Small intestine (tissue), 7 donors: ENCODE measurements around the gene KRTAP12-4. TPM values are rescaled to one million over a fixed set of nuclear protein-coding genes. Genes with fewer than 3 reads are reported as not detected.
"Not testable (repeated sequence)": the region's sequence is repeated elsewhere in the genome, so short reads cannot be mapped to it uniquely, and the experiment has no call there.

Source experiments
- DNase-seq, 2 donors: peaks; one replicate each; pipeline versions ENCODE4 v3.0.0 to v3.0.0-alpha.2; 2013
- FAIRE-seq: peaks from 2 replicates; lab custom pipeline; 2012; peaks lifted over from hg19 to GRCh38; lab: Jason Lieb, UNC
- H3K27ac ChIP-seq, 3 donors: one replicate each; pipeline ENCODE4 v1.5.1; 2013; ENCODE audit warnings: low read length in 2 of 3, mild to moderate bottlenecking in 2 of 3, control low read depth in 1 of 3, inconsistent platforms in 1 of 3, low read depth in 1 of 3, moderate library complexity in 1 of 3
- H3K27me3 ChIP-seq, 3 donors: one replicate each; pipeline ENCODE4 v1.6.1; 2013; ENCODE audit warnings: low read length in 3 of 3, inconsistent platforms in 1 of 3; ENCODE audit not compliant: control insufficient read depth in 3 of 3, insufficient read depth in 3 of 3
- H3K36me3 ChIP-seq, 3 donors: one replicate each; pipeline ENCODE4 v1.6.1; 2013; ENCODE audit warnings: low read length in 3 of 3, inconsistent platforms in 1 of 3, low read depth in 1 of 3, mild to moderate bottlenecking in 1 of 3, moderate library complexity in 1 of 3; ENCODE audit not compliant: control insufficient read depth in 3 of 3, insufficient read depth in 2 of 3
- H3K4me1 ChIP-seq, 3 donors: one replicate each; pipeline ENCODE4 v1.6.1; 2013; ENCODE audit warnings: low read length in 2 of 3, inconsistent platforms in 1 of 3, low read depth in 1 of 3, mild to moderate bottlenecking in 1 of 3, moderate library complexity in 1 of 3; ENCODE audit not compliant: control insufficient read depth in 3 of 3, insufficient read depth in 2 of 3
- H3K4me3 ChIP-seq, 3 donors: one replicate each; pipeline ENCODE4 v1.5.1; 2013; ENCODE audit warnings: low read length in 3 of 3, control low read depth in 1 of 3, inconsistent platforms in 1 of 3, low read depth in 1 of 3, mild to moderate bottlenecking in 1 of 3, moderate library complexity in 1 of 3
- H3K9me3 ChIP-seq, 2 donors: one replicate each; pipeline ENCODE4 v1.6.1; 2013; ENCODE audit warnings: low read depth in 1 of 2, low read length in 1 of 2; ENCODE audit not compliant: control insufficient read depth in 2 of 2, insufficient read depth in 1 of 2
- WGBS, 3 donors: extraction: QIAGEN DNeasy Blood & Tissue Kit; methylation state at CpG; one replicate each; pipeline ENCODE4 v1.1.7; 2013; 5-methylcytosine and 5-hydroxymethylcytosine counted together
- polyA plus RNA-seq, 4 donors: library from polyadenylated mRNA; stranded (reverse) in 3 of 4; unstranded in 1 of 4; fragments of 200-250 nt in 3 of 4; fragments of 120-200 nt in 1 of 4; gene quantifications; one replicate each; pipeline versions ENCODE4 v1.2.1 to v1.2.3, GENCODE V29; 2013
- donor health status: healthy with polysubstance abuse.
- donor health status: control.
- donor health status: control.
- donor health status: Bipolar disorder and iron deficiency.
- donor health status: healthy.

KRTAP12-4 gene
- polyA plus RNA-seq, 4 donors = not detected

DNA sequence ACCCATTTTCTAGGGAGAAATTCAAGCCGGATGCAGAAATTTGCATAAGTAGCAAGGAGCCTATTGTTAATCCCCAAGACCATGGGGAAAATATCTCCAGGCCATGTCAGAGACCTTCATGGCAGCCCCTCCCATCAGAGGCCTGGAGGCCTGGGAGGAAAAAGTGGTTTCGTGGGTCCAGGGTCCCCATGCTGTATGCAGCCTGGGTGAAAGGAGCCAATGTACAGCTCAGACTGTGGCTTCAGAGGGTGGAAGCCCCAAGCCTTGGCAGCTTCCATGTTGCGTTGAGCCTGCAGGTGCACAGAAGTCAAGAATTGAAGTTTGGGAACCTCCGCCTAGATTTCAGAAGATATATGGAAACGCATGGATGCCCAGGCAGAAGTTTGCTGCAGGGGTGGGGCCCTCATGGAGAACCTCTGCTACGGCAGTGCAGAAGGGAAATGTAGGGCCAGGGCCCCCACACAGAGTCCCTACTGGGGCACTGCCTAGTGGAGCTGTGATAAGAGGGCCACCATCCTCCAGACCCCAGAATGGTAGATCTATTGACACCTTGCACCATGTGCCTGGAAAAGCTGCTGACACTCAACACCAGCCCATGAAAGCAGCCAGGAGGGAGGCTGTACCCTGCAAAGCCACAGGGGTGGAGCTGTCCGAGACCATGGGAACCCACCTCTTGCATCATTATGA lies 44.2 kb downstream of the KRTAP12-4 start:
- not testable (repeated sequence) for H3K27ac ChIP-seq, H3K27me3 ChIP-seq, H3K36me3 ChIP-seq, DNase-seq, H3K4me1 ChIP-seq, FAIRE-seq, H3K4me3 ChIP-seq
- 92 to 93% (median 92%) methylated on average over 7 of the region's 7 CpGs for WGBS, 3 donors
- peaks cover 0 to 18% of the 10 kb centered on the region in 2 donors for H3K9me3 ChIP-seq

DNA sequence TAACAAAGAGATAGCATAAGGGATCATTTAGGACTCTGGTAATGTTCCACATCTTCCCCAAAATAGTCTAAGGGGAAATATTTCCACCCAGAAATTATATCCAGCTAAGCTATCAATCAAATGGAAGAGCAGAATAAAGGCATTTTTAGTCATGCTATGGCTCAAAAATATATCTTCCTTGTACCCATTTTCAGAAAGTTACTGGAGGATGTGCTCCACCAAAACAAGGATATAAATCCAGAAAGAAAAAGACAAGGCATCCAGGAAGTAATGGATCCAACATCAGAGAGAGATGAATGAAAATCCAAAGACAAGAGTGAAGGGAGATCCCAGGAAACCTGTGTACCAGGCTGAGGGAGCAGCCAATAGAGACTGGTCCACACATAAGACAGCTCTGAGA lies 45.3 kb downstream of the KRTAP12-4 start:
- Histone ChIP-seq H3K27me3 (no peaks in the 10 kb centered on the region), H3K27ac (no peak overlapping the region), H3K4me3 (no peak overlapping the region), H3K9me3 (peaks cover 0 to 18% of the 10 kb centered on the region in 2 donors), H3K4me1 (no peaks in the 10 kb centered on the region), H3K36me3 (no peaks in the 10 kb centered on the region)
- DNase-seq = no peak
- no peak for FAIRE-seq

- Histone ChIP-seq H3K9me3 (peaks cover 0 to 18% of the 10 kb centered on the region in 2 donors), H3K27me3 (peaks cover 0 to 7% (median 0%) of the 10 kb centered on the region in 3 donors), H3K36me3 (no peaks in the 10 kb centered on the region), H3K27ac (no peak overlapping the region), H3K4me3 (no peak overlapping the region), H3K4me1 (no peaks in the 10 kb centered on the region)
- DNase-seq = no peak
- WGBS, 3 donors = 74 to 80% (median 76%) methylated on average over 4 of the region's 4 CpGs
- FAIRE-seq = no peak
Observed at GRCh38 chr21:44606495-44606894, 48.0 kb downstream of the KRTAP12-4 start.

Other genes starting within 250 kb of the KRTAP12-4 start
- 10 to 100 TPM in 1 of 4 donors, 1 to 10 TPM in 1, under 1 TPM in 2; 0.22 to 17.3 (median 1.3) TPM for gene LRRC3, start 199.1 kb downstream of the KRTAP12-4 start, polyA plus RNA-seq
- gene KRTAP10-1, start 114.5 kb downstream of the KRTAP12-4 start, polyA plus RNA-seq = not detected
- gene KRTAP10-2, start 103.2 kb downstream of the KRTAP12-4 start, polyA plus RNA-seq = not detected
- gene KRTAP10-3, start 95.9 kb downstream of the KRTAP12-4 start, polyA plus RNA-seq = not detected
- gene KRTAP10-4, start 80.9 kb downstream of the KRTAP12-4 start, polyA plus RNA-seq = not detected
- gene KRTAP10-5, start 74.1 kb downstream of the KRTAP12-4 start, polyA plus RNA-seq = not detected
- gene KRTAP10-6, start 62.2 kb downstream of the KRTAP12-4 start, polyA plus RNA-seq = not detected
- gene KRTAP10-7, start 54.1 kb downstream of the KRTAP12-4 start, polyA plus RNA-seq = not detected
- gene KRTAP10-8, start 42.6 kb downstream of the KRTAP12-4 start, polyA plus RNA-seq = not detected
- not detected for gene KRTAP10-9, start 27.6 kb downstream of the KRTAP12-4 start, polyA plus RNA-seq
- gene KRTAP10-10, start 17.3 kb downstream of the KRTAP12-4 start, polyA plus RNA-seq = not detected
- gene KRTAP10-11, start 8.2 kb downstream of the KRTAP12-4 start, polyA plus RNA-seq = not detected
- gene KRTAP12-3, start 3.3 kb upstream of the KRTAP12-4 start, polyA plus RNA-seq = not detected
- gene KRTAP12-2, start 12.3 kb upstream of the KRTAP12-4 start, polyA plus RNA-seq = not detected
- gene KRTAP12-1, start 27.5 kb upstream of the KRTAP12-4 start, polyA plus RNA-seq = under 1 TPM in 1 of 4 donors, not detected in 3; 0.09 TPM
- gene KRTAP10-12, start 42.5 kb upstream of the KRTAP12-4 start, polyA plus RNA-seq = not detected
- gene TSPEAR, start 56.9 kb upstream of the KRTAP12-4 start, polyA plus RNA-seq = under 1 TPM in 3 of 4 donors, not detected in 1; 0.09 to 0.53 (median 0.27) TPM
- 10 to 100 TPM; 30.0 to 75.4 (median 38.7) TPM for gene UBE2G2, start 147.2 kb upstream of the KRTAP12-4 start, polyA plus RNA-seq
- 100 to 1,000 TPM in 1 of 4 donors, 10 to 100 TPM in 3; 70.8 to 105 (median 77.3) TPM for gene SUMO3, start 163.4 kb upstream of the KRTAP12-4 start, polyA plus RNA-seq
- 100 to 1,000 TPM; 116 to 330 (median 128) TPM for gene PTTG1IP, start 219.0 kb upstream of the KRTAP12-4 start, polyA plus RNA-seq